Stimulated activated CD8-positive, alpha-beta memory T cell treated with anti-CD3 and anti-CD28 coated beads, Interleukin-2, amount 100 ng/mL, for 48 hours (primary cell): Measurements from ENCODE around the gene MACO1.
"Not testable (repeated sequence)": the region's sequence is repeated elsewhere in the genome, so short reads cannot be mapped to it uniquely, and the experiment has no call there.

ENCODE experiments used
- DNase-seq, 2 donors: peaks; one replicate each; pipeline ENCODE4 v3.0.0-alpha.2; 2020; ENCODE audit warnings: low read depth in 2 of 2

The MACO1 gene

GRCh38 chr1:25425098-25426085 lies 5.3 kb upstream of the MACO1 start:
- DNase-seq = no peak

GRCh38 chr1:25427696-25428095 lies 3.0 kb upstream of the MACO1 start:
- no peak for DNase-seq

GRCh38 chr1:25428475-25429166 lies 2.1 kb upstream of the MACO1 start:
- no peak for DNase-seq

GRCh38 chr1:25430967-25431881 lies 527 bp downstream of the MACO1 start:
- DNase-seq = no peak

GRCh38 chr1:25431955-25432719 lies 1.4 kb downstream of the MACO1 start:
- no peak for DNase-seq

- DNase-seq = no peak
These were observed 2.2 kb downstream of the MACO1 start for GRCh38 chr1:25432749-25433388.

- DNase-seq = no peak
These were observed 2.9 kb downstream of the MACO1 start for GRCh38 chr1:25433389-25434186.

GRCh38 chr1:25435397-25436108 lies 4.9 kb downstream of the MACO1 start:
- no peak for DNase-seq

GRCh38 chr1:25437672-25438071 lies 7.0 kb downstream of the MACO1 start:
- no peak for DNase-seq

- no peak for DNase-seq
These were observed 8.6 kb downstream of the MACO1 start for GRCh38 chr1:25439287-25439686.

GRCh38 chr1:25442178-25442577 lies 11.5 kb downstream of the MACO1 start:
- DNase-seq = no peak

GRCh38 chr1:25443030-25443699 lies 12.5 kb downstream of the MACO1 start:
- DNase-seq = no peak

- DNase-seq = not testable (repeated sequence)
These were observed 13.9 kb downstream of the MACO1 start for GRCh38 chr1:25444604-25445003.

GRCh38 chr1:25445993-25446538 lies 15.4 kb downstream of the MACO1 start:
- DNase-seq = no peak

GRCh38 chr1:25447547-25447946 lies 16.9 kb downstream of the MACO1 start:
- no peak for DNase-seq

- DNase-seq = no peak
These were observed 20.2 kb downstream of the MACO1 start for GRCh38 chr1:25450891-25451290.

- no peak for DNase-seq
These were observed 21.2 kb downstream of the MACO1 start for GRCh38 chr1:25451908-25452307.

GRCh38 chr1:25456502-25456901 lies 25.8 kb downstream of the MACO1 start:
- no peak for DNase-seq
